NCI-H510A (cell line): ENCODE measurements around the gene ZFX.

Experiments used
- DNase-seq: peaks from one replicate; lab custom pipeline; 2025; lab: John Stamatoyannopoulos, UW

ZFX gene

GRCh38 chrX:24241822-24242648 lies 92.5 kb downstream of the ZFX start:
- peak; percentile 1 for DNase-seq

GRCh38 chrX:24242649-24243175 lies 93.2 kb downstream of the ZFX start:
- DNase-seq: no peak

GRCh38 chrX:24243188-24243587 lies 93.7 kb downstream of the ZFX start:
- no peak for DNase-seq

GRCh38 chrX:24243692-24244091 lies 94.2 kb downstream of the ZFX start:
- no peak for DNase-seq

GRCh38 chrX:24245202-24245601 lies 95.7 kb downstream of the ZFX start:
- no peak for DNase-seq

GRCh38 chrX:24248042-24248441 lies 98.5 kb downstream of the ZFX start:
- DNase-seq: no peak

GRCh38 chrX:24253030-24253429 lies 103.5 kb downstream of the ZFX start:
- DNase-seq: no peak

GRCh38 chrX:24253469-24253868 lies 103.9 kb downstream of the ZFX start:
- no peak for DNase-seq

GRCh38 chrX:24257011-24257410 lies 107.5 kb downstream of the ZFX start:
- no peak for DNase-seq

- no peak for DNase-seq
Observed at GRCh38 chrX:24259544-24260240, 110.2 kb downstream of the ZFX start.

GRCh38 chrX:24260842-24261550 lies 111.5 kb downstream of the ZFX start:
- no peak for DNase-seq

GRCh38 chrX:24262309-24262708 lies 112.8 kb downstream of the ZFX start:
- DNase-seq: no peak

GRCh38 chrX:24264383-24264782 lies 114.9 kb downstream of the ZFX start:
- DNase-seq: no peak
